ENCODE measurements around the gene GXYLT2. TPM values are rescaled to one million over a fixed set of nuclear protein-coding genes. Genes with fewer than 3 reads are reported as not detected.

Gene GXYLT2
- total and polyA plus RNA-seq, 2 of the 13 experiments (the other 11 are each of a cell fraction or from before 2014, with no cell fraction given), result 4.3 to 6.9 TPM

DNA sequence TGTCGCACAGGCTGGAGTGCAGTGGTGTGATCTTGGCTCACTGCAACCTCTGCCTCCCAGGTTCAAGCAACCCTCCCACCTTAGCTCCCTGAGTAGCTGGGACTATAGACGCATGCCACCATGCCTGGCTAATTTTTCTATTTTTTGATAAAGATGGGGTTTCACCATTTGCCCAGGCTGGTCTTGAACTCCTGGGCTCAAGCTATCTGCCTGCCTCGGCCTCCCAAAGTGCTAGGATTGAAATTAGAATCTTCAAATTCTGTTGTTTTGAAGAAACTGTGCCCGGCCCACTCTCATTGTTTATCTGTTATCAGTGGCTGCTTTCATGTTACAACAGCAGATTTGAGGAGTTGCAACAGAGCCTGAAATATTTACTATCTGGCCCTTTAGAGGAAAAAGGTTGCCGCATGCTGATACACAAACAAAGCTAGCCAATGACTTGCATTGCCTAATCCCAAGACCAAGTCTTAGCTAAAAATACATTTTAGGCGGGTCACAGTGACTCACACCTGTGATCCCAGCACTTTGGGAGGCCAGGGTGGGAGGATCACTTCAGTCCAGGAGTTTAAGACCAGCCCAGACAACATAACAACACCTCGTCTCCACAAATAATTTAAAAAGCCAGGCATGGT lies 65.6 kb downstream of the GXYLT2 start (continued):
- TF ChIP-seq, protein P1, sequence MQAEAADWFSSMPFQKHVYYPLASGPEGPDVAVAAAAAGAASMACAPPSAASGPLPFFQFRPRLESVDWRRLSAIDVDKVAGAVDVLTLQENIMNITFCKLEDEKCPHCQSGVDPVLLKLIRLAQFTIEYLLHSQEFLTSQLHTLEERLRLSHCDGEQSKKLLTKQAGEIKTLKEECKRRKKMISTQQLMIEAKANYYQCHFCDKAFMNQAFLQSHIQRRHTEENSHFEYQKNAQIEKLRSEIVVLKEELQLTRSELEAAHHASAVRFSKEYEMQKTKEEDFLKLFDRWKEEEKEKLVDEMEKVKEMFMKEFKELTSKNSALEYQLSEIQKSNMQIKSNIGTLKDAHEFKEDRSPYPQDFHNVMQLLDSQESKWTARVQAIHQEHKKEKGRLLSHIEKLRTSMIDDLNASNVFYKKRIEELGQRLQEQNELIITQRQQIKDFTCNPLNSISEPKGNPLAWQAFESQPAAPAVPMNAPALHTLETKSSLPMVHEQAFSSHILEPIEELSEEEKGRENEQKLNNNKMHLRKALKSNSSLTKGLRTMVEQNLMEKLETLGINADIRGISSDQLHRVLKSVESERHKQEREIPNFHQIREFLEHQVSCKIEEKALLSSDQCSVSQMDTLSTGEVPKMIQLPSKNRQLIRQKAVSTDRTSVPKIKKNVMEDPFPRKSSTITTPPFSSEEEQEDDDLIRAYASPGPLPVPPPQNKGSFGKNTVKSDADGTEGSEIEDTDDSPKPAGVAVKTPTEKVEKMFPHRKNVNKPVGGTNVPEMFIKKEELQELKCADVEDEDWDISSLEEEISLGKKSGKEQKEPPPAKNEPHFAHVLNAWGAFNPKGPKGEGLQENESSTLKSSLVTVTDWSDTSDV (CRISPR knock-in tag; IDR thresholded peaks at IDR 0.05), result no peak
- TF ChIP-seq ZNF543 (CRISPR knock-in tag; IDR thresholded peaks at IDR 0.05), result no peak
- TF ChIP-seq ZSCAN31 (CRISPR knock-in tag; IDR thresholded peaks at IDR 0.05; ENCODE audit: low read depth), result no peak
- peak; percentile 71 for TF ChIP-seq KAT8 (CRISPR knock-in tag; IDR thresholded peaks at IDR 0.05)
- no peak for TF ChIP-seq ZNF558 (CRISPR knock-in tag; IDR thresholded peaks at IDR 0.05; ENCODE audit: borderline replicate concordance)
- TF ChIP-seq ZNF234 (CRISPR knock-in tag; conservative IDR thresholded peaks at IDR 0.05), result no peak
- TF ChIP-seq PHF20 (CRISPR knock-in tag; IDR thresholded peaks at IDR 0.05), result no peak
- TF ChIP-seq, protein P2, sequence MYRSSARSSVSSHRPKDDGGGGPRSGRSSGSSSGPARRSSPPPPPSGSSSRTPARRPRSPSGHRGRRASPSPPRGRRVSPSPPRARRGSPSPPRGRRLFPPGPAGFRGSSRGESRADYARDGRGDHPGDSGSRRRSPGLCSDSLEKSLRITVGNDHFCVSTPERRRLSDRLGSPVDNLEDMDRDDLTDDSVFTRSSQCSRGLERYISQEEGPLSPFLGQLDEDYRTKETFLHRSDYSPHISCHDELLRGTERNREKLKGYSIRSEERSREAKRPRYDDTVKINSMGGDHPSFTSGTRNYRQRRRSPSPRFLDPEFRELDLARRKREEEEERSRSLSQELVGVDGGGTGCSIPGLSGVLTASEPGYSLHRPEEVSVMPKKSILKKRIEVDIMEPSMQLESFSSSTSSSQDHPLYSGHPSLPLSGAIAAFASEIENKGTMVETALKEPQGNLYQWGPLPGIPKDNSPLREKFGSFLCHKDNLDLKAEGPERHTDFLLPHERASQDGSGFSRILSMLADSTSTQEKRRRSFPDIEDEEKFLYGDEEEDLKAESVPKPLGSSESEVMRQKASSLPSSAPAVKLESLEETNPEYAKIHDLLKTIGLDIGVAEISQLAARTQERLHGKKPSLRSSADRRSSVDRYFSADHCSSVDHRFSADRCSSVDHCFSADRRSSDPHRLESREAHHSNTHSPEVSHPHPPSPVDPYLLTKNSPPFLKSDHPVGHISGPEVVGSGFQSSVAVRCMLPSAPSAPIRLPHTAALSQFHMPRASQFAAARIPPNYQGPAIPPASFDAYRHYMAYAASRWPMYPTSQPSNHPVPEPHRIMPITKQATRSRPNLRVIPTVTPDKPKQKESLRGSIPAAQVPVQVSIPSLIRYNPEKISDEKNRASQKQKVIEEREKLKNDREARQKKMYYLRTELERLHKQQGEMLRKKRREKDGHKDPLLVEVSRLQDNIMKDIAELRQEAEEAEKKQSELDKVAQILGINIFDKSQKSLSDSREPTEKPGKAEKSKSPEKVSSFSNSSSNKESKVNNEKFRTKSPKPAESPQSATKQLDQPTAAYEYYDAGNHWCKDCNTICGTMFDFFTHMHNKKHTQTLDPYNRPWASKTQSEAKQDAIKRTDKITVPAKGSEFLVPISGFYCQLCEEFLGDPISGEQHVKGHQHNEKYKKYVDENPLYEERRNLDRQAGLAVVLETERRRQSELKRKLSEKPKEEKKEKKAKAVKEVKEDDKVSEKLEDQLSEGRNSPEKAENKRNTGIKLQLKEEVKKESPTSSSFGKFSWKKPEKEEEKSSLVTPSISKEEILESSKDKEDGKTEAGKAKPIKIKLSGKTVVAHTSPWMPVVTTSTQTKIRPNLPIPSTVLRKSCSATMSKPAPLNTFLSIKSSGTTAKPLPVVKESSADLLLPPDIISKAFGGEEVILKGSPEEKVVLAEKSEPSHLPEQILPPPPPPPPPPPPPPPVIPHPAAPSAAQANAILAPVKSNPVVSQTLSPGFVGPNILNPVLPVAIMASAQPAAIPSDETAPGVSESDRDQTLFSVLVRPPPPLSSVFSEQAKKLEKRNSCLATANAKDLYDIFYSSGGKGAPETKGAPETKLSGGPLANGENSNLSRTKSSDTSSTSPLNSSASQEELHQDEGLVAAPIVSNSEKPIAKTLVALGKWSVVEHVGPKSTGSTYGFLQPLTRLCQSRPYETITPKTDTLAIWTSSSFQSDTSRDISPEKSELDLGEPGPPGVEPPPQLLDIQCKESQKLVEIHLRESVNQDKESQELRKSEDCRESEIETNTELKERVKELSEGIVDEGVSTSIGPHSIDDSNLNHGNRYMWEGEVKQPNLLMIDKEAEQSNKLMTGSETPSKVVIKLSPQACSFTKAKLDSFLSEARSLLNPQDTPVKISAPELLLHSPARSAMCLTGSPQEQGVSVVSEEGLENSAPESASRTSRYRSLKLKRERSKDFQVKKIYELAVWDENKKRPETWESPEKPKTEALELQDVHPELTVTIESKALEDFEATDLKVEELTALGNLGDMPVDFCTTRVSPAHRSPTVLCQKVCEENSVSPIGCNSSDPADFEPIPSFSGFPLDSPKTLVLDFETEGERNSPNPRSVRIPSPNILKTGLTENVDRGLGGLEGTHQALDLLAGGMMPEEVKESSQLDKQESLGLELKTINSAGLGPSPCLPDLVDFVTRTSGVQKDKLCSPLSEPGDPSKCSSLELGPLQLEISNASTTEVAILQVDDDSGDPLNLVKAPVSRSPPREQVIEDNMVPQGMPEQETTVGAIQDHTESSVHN (CRISPR knock-in tag; IDR thresholded peaks at IDR 0.05), result no peak
- no peak for TF ChIP-seq FOXC1 (CRISPR knock-in tag; IDR thresholded peaks at IDR 0.05; ENCODE audit: borderline replicate concordance)
- TF ChIP-seq ZFYVE20 (CRISPR knock-in tag; IDR thresholded peaks at IDR 0.05; ENCODE audit: borderline replicate concordance, low read depth), result no peak
- TF ChIP-seq ZSCAN25 (CRISPR knock-in tag; IDR thresholded peaks at IDR 0.05), result 0 out of 2 replicates have a peak, but pooled peaks have one; percentile 39
- TF ChIP-seq KLF6 (CRISPR knock-in tag; IDR thresholded peaks at IDR 0.05), result peak; percentile 79
- TF ChIP-seq SETDB1 (CRISPR knock-in tag; IDR thresholded peaks at IDR 0.05; ENCODE audit: borderline replicate concordance), result no peak
- TF ChIP-seq ZNF160 (CRISPR knock-in tag; IDR thresholded peaks at IDR 0.05), result no peak
- TF ChIP-seq, protein P3, sequence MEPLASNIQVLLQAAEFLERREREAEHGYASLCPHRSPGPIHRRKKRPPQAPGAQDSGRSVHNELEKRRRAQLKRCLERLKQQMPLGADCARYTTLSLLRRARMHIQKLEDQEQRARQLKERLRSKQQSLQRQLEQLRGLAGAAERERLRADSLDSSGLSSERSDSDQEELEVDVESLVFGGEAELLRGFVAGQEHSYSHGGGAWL (CRISPR knock-in tag; IDR thresholded peaks at IDR 0.05), result no peak
- no peak for TF ChIP-seq ZNF382 (CRISPR knock-in tag; IDR thresholded peaks at IDR 0.05; ENCODE audit: borderline replicate concordance)

Measured in HepG2 (cell line).